Stimulated activated CD4-positive, alpha-beta T cell treated with anti-CD3 and anti-CD28 coated beads, Interleukin-4, amount 100 ng/mL, for 1 hour (primary cell): ENCODE data around the gene CES3.
A peak's percentile ranks its signal among the peaks of the same experiment; 100 is the strongest.

Experiments
- DNase-seq: peaks from one replicate; pipeline ENCODE4 v3.0.0-alpha.2; 2020

The CES3 gene

GRCh38 chr16:67013233-67013822, 52.3 kb downstream of the CES3 start:
- DNase-seq, result no peak

GRCh38 chr16:67013823-67014633, 53.0 kb downstream of the CES3 start:
- DNase-seq, result peak; percentile 71

DNA sequence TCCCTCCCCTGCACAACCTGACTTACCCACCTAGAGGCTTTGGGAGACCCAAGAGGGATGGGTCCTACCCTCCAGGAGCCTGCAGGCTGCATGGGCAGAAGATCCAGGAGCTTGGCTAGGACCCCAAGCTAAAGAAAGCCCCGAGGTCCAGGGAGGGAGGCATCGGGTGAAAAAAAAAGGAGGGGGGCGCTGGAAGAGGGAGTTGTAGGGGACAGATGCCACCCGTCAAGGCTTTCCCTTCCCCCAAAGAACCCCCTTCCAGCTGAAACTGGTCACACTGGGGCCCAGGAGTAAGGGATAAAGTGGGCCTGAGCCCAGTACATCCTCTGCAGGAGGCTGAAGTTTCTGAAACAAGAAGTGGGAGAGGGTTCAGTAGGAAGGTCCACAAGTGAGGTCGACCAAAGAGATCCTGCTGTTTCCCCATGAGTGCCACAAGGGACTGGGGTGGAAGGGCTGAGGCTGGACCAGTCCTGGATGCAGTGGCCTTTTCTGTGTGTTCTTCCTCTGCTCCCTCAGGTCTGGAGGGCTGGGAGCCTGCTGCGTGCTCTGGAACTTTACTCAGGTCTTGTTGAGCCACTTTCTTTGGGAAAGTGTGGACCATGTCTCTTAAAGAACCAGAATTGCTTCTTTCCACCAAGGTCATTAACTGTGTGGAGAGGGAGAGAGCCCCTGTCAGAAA, 53.7 kb downstream of the CES3 start:
- DNase-seq, result no peak

DNA sequence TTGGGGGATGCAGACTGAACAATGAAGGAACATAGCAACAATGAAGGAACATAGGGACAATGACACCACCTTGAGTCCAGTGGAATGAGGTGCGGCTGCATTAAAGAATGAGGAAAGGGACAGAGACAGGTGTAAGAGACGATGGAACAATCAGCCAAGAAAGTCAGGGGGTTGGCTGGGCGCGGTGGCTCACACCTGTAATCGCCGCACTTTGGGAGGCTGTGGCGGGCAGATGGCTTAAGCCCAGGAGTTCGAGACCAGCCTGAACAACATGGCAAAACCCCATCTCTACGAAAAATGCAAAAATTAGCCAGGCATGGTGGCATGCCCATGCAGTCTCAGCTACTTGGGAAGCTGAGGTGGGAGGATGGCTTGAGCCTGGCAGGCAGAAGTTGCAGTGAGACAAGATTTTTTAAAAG, 54.3 kb downstream of the CES3 start:
- DNase-seq, result no peak

- no peak for DNase-seq
Measured at GRCh38 chr16:67016143-67016542, 55.1 kb downstream of the CES3 start.

DNA sequence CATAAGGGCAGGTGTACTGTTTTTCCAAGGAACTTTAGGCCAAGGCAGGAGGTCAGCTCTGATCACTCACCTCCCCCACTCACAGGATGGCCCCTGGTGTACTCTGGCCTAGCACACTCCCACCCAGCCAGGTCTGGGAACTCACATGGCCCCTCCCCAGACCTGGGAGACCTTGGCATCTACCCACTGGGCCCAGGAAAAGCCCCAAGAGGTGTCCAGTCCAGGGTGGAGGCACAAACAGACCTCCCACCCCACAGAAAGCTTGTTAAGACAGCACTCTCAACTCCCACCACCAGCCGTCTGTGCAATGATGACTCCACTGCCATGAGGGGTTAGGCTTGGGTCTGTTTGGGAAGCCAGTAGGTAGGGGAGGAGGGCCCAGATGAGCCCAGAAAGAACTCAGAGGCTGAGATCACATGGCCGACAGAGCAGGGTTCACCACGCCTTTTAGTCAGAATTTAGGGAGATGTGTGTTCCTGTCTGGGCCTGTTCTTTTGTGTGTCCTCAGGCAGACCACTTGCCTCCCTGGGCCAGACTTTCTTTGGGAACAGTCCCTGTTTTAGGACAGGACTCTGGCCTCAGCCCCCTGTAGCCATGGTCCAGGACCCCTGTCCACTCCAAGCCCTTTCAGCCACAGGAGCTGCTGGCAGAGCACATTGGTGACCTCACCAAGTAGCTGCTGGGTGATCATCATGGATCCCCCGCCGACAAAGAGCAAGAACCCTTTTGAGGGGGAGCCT, 55.8 kb downstream of the CES3 start:
- DNase-seq, result no peak

- DNase-seq, result no peak
Measured at GRCh38 chr16:67017421-67017750, 56.3 kb downstream of the CES3 start.

- DNase-seq, result peak; percentile 82
Measured at GRCh38 chr16:67017810-67018488, 56.9 kb downstream of the CES3 start.

- DNase-seq, result no peak
Measured at GRCh38 chr16:67019171-67019570, 58.1 kb downstream of the CES3 start.

- no peak for DNase-seq
Measured at GRCh38 chr16:67021321-67021720, 60.3 kb downstream of the CES3 start.

DNA sequence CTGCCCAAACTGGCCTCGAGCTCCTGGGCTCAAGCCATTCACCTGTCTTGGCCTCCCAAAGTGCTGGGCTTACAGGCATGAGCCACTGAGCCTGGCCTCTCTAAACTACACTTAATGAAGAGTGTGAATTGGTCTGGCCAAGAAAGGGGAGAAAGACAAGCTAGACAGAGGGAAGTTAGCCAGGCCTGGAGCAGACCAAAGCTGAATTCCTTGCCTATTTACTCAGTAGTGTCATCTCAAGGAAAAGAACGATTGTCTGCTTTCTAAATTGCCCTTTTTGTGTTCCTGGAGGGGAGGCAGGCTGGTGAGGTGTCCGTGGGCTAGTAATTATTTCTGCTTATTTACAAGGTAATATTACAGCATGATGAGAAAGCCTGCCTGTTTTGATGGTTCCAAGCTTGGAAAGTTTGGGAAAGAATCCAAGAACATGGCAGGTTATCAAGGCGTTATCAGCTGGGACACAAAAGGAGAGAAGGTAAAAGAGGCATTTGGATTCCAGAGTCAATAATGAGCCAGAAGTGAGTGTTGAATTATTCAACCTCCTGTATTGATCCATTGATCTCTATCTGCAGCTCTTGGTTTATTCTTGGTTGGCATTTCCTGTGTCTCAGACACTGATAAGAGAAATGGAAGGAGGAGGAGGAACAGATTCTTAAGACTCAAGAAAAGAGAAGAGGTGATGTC, 61.6 kb downstream of the CES3 start:
- no peak for DNase-seq

GRCh38 chr16:67023689-67024088, 62.6 kb downstream of the CES3 start:
- no peak for DNase-seq
